GM12873 (cell line): ENCODE results near the gene NLGN4X.

ENCODE experiments used
- TF ChIP-seq, protein P1 (sequence below): IDR thresholded peaks from 2 replicates; pipeline ENCODE4 v1.5.1; 2012; ENCODE audit warnings: low read depth, mild to moderate bottlenecking, moderate library complexity, low read length, control low read depth; ENCODE audit not compliant: insufficient read depth; ENCODE audit errors: missing control alignments

NLGN4X gene

GRCh38 chrX:6227453-6227835 lies 1.2 kb downstream of the NLGN4X start:
- TF ChIP-seq, protein P1, sequence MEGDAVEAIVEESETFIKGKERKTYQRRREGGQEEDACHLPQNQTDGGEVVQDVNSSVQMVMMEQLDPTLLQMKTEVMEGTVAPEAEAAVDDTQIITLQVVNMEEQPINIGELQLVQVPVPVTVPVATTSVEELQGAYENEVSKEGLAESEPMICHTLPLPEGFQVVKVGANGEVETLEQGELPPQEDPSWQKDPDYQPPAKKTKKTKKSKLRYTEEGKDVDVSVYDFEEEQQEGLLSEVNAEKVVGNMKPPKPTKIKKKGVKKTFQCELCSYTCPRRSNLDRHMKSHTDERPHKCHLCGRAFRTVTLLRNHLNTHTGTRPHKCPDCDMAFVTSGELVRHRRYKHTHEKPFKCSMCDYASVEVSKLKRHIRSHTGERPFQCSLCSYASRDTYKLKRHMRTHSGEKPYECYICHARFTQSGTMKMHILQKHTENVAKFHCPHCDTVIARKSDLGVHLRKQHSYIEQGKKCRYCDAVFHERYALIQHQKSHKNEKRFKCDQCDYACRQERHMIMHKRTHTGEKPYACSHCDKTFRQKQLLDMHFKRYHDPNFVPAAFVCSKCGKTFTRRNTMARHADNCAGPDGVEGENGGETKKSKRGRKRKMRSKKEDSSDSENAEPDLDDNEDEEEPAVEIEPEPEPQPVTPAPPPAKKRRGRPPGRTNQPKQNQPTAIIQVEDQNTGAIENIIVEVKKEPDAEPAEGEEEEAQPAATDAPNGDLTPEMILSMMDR, result no peak

DNA sequence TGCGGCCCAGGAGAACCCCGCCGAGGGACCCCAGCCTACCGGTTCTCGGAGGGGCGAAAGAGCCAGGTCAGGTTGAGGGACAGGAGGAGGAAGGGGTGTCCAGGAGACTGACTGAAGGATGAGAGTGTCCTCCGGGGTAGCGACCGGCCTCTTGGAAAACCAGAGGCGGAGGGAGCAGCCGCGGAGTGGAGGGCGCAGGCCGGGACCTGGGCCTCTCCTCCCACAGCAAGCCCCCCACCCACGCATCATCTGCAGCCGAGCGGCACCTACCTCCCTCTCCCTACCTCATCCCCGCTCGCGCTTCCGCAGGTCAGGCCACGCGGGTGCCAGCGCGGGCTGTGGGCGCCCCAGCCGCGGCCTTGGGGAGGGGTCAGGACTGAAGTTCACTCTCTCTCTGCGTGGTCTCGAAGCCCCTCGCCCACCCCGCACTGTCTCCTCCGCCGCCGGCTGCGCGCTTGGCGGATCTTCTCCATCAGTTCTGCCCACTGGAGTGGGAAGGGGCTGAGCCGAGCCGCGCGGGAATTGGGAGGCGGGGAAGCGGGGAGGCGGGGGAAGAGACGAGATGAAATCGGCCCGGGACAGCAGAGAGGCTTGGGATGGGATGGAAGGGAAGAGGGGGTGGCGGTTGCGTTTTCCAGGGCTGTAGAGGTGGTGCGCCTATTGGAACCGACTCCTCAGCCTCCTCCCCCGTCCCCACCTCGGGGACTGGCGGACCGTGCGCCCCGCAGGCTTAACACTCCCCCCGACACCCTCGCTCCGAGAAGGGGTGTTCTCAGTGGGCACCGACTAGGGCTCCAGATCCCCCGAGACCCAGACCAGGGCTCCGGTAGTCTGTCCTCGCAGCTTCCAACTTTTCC lies 1.8 kb downstream of the NLGN4X start:
- TF ChIP-seq, protein P1, result no peak

DNA sequence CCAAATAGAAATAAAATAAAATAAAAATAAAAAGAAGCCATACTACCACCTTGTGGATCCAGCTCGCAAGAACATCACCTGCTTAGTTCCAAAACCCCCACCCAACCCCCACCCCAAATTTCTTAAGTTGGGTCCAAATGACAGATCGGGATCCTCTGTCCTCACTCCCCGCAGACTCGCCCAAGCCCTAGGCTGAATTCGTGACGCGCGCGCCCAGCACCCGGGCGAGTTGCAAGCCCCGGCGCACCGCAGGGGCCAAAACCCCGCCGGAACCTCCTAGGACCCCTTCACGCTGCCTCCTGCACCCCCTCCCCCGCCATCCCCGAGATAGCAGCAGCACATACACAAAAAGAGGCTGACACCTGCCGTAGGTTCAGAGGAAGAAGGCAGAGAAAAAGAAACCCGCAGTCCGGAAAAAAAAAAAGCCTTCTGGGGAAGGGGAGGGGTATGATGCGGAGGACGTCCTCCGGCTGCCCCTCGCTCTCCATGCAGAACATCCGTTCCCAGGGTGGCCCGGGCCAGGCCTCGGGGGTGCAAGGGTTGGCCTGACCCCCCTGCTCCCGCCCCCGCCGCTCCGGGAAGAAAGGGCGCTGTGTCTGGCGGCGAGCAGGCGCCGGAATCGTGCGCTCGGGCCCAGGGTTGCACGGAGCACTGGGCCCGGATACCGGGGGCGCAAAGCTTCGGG lies 2.6 kb downstream of the NLGN4X start:
- TF ChIP-seq, protein P1, result no peak

DNA sequence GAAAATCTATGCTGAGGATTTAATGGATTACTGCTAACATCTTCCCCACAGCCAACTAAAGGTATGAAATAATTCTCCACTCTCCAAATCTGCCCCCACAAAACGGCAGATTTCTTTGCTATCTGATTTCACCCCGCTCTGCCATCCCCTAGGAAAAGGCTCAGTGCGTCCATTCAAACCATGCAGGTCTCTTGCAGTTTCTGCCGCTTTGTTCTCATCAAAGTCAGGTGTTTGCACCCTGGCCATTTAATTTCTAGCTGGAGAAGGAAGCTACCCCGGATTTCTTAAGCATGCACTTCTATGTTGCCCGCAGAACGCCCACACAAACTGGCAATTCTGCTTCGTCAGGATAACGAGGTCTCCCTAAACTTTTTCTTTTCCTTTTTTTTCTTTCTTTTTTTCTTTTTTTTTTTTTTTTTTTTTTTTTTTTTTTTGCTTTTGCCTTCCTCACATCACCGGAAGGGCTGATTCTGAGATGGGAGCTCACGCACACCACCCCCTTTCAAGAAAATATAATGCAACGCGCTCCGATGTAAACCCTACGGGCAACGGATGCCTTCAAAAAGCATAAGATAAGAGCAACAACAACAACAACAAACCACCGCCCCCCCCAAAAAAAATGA lies 3.3 kb downstream of the NLGN4X start:
- TF ChIP-seq, protein P1, result no peak

DNA sequence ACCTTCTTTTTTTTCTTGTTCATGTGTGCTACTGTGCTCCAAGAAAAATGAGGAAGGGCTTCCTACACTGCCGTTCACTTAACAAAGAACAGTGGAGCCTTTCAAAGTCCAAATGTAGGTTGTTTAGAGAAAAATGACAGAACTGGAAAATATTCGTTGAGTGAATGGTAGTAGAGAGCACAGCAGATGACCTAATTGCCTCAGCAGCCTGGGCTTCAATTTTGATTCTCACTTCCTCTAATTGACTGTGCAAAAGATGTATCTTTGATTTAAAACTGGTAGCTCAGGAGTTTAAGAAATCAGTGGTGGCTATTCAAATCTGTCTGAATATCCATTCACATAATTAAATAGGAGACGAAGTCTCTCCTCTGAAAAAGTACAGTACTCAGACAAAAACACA lies 5.2 kb downstream of the NLGN4X start:
- TF ChIP-seq, protein P1, result no peak

GRCh38 chrX:6210230-6210629 lies 18.4 kb downstream of the NLGN4X start:
- TF ChIP-seq, protein P1, result no peak

DNA sequence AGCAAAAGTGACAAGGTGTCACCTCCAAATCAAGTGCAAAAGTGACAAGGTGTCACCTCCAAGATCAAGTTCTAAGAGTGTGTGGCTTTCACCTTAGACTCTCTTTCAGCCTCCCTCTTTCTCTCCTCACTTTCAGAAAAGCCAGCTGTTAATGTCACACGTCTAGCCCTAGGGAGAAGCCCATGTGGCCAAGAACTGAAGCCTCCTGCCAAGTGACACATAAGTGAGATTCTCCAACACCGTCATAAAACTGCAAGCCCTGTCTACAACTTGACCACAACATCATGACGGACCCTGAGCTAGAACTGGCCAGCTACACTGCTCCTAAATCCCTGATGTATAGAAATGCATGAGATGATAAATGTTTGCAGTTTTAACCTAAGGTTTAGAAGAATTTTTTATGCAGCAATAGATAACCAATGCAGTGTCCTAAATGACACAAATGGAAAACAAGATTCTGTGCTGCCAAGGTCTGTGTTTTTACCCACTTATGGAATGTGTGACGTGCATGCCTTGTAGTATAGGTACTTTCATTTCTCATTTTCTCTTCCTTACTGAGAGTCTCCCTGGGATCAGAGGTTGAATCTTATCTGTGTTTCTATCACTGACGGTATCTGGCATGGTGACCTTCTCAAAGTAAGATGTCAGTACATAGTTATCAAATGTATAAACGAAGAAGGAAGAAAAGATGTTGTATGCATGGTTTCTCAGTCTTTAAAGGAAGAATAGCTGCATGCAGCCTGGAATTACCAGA lies 25.0 kb downstream of the NLGN4X start:
- TF ChIP-seq, protein P1, result no peak
